ENCODE measurements around the gene CNTNAP3B. TPM values are rescaled to one million over a fixed set of nuclear protein-coding genes. Genes with fewer than 3 reads are reported as not detected.
"Not testable (repeated sequence)": the region's sequence is repeated elsewhere in the genome, so short reads cannot be mapped to it uniquely, and the experiment has no call there.

CNTNAP3B gene
- 10 to 100 TPM; 15.7 to 18.6 (median 16.5) TPM for polyA plus RNA-seq (ENCODE audit: insufficient read length in 4 of 4)

GRCh38 chr9:42129073-42129729 is at the start of gene CNTNAP3B:
Gene CNTNAP3B, minus strand, starts transcription at chr9:42129426. Its CDS starts 332 bp downstream, at chr9:42129094.
- DNase-seq (ENCODE audit: low read depth in 4 of 4, low spot score in 3 of 4), result not testable (repeated sequence)

DNA sequence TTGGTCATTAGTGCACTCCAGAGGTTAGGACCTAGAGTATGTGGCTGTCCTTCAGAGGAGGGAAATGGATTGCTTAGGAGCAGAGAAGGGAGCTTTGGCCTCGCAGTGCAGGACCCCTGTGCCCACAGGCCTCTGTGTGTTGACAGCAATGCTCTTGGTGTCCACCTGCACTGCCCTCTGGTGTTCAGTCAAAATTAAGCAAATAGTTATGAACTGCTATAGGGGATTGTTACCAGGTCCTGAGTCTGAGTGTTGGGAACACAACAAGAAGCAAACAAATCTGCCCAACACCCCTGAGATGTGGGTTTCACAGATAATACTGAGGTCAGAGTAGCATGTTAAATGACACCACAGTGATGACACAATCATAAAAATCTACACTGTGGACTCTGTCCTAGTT is 31.1 kb upstream of the CNTNAP3B start:
- peak; percentile 0 to 6 (median 4) for DNase-seq (ENCODE audit: low read depth in 4 of 4, low spot score in 3 of 4)

DNA sequence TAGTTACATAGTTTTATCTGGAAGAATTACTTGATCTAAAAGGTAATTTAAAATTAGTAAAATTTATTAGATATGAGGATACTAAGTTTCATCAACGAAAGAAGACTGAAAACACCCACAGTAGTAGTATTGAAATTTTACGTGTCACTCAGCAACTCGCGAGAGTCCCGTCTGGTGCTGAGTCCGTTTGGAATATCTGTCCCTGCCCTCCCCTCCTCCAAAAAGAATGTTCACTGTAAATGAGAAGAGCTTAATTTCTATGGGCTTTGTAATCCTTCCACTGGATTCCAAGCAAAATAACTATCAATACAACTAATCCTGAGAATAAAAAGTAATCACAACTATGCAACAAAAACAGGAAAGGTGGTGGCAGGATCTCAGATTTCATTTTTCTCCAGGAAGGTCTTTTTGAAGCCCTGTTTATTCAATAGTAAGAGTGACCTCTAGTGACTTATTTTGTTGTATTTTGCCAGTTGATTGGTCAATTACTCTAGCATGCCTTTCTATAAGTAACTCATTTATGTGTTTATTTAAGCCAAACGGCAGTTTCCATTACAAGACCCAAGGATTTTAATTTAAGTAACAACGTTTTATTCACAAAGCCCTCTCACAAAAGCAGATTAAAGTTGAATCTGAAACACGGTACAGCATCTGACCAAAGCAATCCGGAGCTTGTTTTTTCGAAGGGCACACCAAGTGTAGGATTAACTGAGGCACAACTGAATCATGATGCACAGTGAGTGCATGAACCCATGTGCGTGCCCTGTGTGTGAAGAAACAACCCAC is 2.0 kb downstream of the CNTNAP3B start:
- DNase-seq (ENCODE audit: low read depth in 4 of 4, low spot score in 3 of 4), result not testable (repeated sequence)

DNA sequence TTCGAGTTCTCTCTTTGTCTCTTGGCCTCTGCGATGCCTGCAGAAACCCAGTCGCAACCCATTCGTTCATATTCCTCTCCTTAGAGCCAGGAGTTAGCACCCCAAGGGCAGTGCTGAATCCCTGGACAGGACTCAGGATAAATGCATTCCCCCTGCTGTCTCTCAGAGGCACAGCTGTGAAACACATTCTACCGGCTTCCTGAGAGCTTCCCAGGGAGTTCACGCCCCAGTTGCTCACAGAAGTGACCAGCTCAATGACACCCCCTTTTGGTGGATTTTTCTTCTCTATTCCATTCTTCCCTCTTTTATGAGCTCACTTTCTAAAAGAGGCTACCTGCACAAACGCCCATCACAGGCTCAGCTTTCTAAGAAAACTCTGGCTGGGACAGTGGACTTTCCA is 8.2 kb downstream of the CNTNAP3B start:
- not testable (repeated sequence) for DNase-seq (ENCODE audit: low read depth in 4 of 4, low spot score in 3 of 4)

DNA sequence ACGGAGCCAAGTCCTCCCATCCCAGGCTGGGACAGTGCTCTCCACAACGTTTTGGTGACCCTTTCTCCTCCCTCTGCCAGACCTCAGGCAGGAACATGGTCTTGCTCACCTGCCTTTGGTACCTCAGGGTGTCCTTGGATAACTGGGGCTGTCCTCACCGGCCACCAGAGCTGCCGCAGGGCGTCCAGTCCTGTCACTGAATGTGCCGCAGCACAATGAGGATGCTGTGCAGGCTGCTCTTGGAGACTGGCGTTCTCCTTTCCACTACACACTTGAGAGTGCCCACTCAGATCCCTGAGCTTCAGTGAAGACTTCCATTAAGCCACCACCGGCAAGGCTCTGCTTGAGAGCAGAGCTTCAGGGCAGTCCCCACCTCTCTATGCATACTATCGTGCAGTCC is 33.3 kb downstream of the CNTNAP3B start:
- not testable (repeated sequence) for DNase-seq (ENCODE audit: low read depth in 4 of 4, low spot score in 3 of 4)

GRCh38 chr9:42084559-42084952 is 44.7 kb downstream of the CNTNAP3B start:
- not testable (repeated sequence) for DNase-seq (ENCODE audit: low read depth in 4 of 4, low spot score in 3 of 4)

DNA sequence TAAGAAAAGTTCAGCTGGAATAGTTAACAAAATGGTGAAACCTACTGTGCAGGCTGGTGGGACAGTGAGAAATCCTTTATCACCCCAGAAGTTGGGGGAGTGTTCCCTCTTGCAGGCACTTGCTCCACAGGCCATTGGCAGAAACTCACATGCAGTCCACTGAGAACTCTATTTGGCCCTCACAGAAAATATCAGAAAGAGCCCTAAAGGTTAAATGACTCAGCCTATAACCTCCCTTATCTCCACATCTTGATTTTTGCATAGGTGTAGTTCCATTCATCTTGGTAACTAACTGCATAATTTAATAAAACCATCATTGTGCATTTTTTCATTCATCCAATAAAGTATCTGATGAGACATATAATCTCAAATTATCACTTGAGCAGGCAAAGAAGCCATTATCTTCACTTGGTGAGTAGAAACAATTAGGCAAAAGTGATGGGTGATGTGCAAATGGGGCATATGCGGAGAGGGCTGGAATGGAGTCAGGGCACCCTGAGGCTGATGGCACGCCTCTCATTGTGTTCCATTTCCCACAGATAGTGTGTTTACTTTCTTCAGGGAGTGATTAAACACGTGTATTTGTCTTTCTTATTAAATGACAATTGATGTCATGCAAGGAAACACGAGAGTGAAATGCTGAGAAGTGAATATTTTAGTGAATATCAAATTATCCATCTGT is 45.2 kb downstream of the CNTNAP3B start:
- not testable (repeated sequence) for DNase-seq (ENCODE audit: low read depth in 4 of 4, low spot score in 3 of 4)

DNA sequence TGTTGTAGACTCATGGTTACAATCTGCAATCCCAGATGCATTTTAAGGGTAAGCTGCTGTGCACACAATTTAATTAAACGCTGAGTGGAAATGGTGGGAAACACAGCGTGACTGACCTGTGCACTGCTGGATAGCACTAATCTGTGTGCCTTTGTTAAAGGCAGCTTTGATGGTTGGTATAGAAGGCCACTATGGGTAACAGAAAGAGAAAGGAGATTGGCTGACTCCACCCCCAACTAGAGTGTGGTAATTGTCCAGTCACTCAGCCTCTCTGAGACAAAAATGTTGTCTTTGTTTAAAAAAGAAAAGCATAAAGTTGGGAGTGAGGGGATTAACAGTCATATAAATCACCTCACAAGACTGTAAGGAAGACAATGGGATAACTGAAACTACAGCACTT is 48.9 kb downstream of the CNTNAP3B start:
- not testable (repeated sequence) for DNase-seq (ENCODE audit: low read depth in 4 of 4, low spot score in 3 of 4)

DNA sequence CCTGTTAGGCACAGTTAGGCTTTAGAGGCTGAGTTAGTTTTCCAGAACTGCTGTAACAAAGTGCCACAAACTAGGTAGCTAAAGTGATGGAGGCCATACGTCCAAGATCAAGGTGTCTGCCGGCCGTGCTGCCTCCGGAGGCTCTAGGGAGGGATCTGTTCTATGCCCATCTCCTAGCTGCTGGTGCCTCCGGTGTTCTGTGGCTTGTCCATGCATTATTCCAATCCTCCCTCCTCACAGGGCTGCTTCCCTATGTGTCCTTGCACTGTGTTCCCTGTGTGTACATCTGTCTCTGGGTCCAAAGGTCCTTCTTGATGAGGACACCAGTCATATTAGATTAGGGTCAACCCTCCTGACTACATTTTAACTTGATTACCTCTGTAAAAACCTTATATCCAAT is 54.4 kb downstream of the CNTNAP3B start:
- DNase-seq (ENCODE audit: low read depth in 4 of 4, low spot score in 3 of 4), result not testable (repeated sequence)

GRCh38 chr9:42071026-42071425 is 58.2 kb downstream of the CNTNAP3B start:
- not testable (repeated sequence) for DNase-seq (ENCODE audit: low read depth in 4 of 4, low spot score in 3 of 4)

DNA sequence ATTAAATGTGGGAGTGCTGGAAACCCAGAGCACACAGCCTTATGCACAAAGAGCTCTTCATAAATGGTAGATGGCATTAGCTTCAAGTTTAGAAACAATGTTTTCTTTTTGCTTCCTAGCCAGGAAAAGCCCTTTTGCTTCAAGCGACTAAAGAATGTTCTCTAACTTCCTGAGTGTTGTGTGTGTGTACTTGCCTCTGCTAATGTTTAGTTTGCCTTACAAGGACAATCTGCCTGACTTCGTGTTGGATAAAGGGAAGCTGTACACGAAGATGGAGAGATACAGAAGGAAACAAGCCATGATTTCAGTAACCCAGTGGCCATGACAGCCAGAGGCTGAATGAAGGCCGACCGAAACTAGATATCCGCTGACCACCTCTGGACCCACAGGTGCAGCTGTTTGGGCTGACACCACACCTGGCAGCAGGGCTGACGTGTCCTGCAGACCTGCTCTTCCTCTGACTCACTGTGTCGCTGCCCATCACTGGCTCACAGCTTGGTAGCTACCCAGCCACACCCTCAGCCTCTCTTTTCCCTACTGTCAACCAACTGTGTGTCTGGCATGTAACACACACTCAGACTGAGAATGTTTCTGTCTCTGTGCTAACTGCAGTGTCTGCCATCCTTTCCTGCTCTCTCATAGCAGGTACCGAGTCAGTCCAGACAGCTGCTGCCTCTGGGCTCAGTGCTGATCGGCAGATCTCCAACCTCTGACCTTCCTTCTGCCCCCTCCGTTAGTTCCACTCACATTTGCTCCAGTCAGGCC is 59.0 kb downstream of the CNTNAP3B start:
- not testable (repeated sequence) for DNase-seq (ENCODE audit: low read depth in 4 of 4, low spot score in 3 of 4)

GRCh38 chr9:42053874-42054273 is 75.4 kb downstream of the CNTNAP3B start:
- not testable (repeated sequence) for DNase-seq (ENCODE audit: low read depth in 4 of 4, low spot score in 3 of 4)

- not testable (repeated sequence) for DNase-seq (ENCODE audit: low read depth in 4 of 4, low spot score in 3 of 4)
Measured at GRCh38 chr9:42050701-42051100, 78.5 kb downstream of the CNTNAP3B start.

DNA sequence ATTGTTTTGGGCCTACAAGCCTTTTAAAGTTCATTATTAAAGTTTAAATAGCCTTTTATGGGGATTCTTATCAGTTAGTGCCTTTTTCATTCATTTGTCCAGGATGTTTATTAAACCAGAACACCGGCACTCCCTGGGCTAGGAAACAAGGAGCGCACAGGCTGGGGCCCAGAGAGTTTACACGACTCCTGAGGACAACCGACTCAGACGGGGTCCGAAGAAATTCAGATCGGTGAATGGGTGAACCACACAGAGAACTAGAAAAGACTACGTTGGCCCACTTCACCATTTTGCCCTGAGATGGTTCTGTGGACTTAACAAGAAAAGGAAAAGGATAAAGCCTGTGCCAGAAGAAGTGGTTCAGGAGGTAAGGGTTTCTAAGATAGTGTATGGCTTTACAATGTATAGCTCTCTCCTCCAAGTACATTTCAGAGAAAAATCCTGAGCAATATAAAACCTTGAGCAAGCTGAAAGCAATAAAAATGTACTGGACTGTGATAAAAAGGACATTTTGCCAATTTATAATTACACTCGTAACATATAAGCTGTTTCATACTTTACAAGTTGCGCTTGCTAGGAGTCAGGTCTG is 84.7 kb downstream of the CNTNAP3B start:
- DNase-seq (ENCODE audit: low read depth in 4 of 4, low spot score in 3 of 4), result not testable (repeated sequence)

DNA sequence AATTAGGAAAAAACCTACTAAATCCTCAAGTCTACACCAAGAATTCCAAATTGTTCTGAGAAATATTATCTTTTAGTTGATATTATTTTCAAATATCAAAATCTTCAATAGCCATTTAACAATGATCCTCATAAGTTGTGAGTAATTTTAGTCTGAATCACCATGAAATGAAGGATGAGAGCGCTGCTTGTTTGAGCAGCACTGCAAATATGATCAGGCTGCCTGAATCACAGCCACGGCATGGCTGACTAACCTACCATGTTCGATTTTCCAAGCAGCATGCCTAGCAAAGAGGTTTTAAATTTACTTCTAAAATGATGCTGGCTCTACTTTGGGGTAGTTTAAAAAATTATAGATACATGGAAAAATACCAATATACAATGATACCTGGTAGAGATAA is 95.7 kb downstream of the CNTNAP3B start:
- DNase-seq (ENCODE audit: low read depth in 4 of 4, low spot score in 3 of 4), result not testable (repeated sequence)

DNA sequence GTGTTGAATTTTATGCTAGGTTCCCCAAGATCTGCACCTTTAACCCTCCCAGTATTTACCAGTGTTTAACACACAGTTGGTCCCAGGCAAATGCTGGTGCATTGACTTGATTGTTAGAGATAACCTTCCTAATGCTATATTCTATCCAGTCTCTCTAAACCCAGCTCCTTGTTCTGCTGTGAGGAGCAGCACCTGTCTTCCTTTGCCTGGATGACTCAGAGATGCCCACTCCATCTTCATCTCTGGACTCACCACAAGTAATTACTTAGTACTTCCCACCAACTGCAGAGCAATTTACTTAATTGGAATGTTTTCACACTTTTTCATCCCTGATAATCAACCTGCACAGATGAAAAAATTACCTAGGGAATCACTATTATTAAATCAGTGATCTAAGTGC is 108.6 kb downstream of the CNTNAP3B start:
- not testable (repeated sequence) for DNase-seq (ENCODE audit: low read depth in 4 of 4, low spot score in 3 of 4)

DNA sequence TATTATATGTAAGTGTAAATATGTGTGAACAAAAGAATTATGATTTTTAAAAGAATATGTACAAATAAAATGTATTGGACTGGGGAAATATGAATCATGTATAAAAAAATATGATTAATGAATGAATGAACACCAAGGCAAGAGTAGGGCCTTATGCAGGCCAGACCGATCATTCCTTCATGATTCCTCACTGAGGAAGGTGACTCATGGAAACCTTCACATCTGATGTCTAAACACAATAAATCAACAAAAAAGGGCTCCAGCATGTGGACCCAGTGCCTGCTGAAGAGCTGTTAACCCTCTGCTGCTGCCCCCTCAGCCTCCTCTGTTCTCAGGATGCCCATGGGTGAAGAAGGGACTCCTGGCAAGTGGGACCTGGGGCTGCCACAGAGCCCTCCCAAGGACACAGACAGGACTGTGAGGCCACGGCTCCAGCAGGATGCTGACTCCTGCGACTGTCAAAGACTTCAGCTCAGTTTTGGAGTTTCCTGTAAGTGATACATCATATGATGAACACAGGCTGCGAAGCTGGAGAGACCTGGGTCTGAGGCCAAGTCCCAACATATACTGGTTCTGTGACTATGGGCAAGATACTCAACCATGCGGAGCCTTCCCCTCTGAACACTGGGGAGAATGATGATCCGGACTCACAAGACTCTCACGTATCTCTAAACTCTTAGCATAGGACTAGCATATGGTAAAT is 110.9 kb downstream of the CNTNAP3B start:
- not testable (repeated sequence) for DNase-seq (ENCODE audit: low read depth in 4 of 4, low spot score in 3 of 4)

DNA sequence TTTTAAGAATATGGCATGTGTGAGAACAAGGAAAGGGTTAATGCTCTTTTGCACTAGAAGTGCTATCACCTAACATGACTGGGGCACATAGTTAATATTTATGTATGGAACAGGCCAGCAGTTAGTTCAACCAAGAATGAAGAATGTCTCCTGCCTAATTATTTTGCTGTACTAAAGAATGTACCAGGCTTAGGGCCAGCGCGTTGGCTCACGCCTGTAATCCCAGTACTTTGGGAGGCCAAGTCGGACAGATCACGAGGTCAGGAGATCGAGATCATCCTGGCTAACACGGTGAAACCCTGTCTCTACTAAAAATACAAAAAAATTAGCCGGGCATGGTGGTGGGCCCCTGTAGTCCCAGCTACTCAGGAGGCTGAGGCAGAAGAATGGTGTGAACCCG is 114.9 kb downstream of the CNTNAP3B start:
- DNase-seq (ENCODE audit: low read depth in 4 of 4, low spot score in 3 of 4), result not testable (repeated sequence)

DNA sequence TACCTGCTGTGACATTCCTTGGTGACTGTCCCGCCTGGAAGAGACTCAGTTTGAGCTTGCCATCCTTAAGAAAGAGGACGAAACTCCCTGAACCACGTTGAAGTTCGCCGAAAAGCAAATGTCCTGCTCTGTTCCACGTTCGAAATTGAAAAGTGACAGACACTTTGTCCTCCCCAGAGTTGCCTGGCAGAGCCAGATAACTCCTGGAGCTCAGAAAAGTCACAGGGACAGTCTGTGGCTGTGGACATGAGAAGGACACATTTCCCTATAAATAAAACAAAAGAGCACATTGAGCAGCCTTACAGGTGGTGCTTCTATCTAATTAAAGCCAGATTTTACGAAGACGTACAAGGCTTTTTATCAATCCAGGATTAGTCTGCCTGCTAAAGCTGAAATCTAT is 137.6 kb downstream of the CNTNAP3B start:
- not testable (repeated sequence) for DNase-seq (ENCODE audit: low read depth in 4 of 4, low spot score in 3 of 4)

Data from left renal pelvis (tissue), 4 donors.